MCF 10A (cell line): ENCODE measurements around the gene NR3C1. TPM values are rescaled to one million over a fixed set of nuclear protein-coding genes. Genes with fewer than 3 reads are reported as not detected.

Experiments
- BruUV-seq: library from RNA; stranded (reverse); fragments of 400-500 nt; replicated peaks from 2 replicates; lab custom pipeline; 2021; lab: Mats Ljungman, UMichigan
- CTCF ChIA-PET: fragments of 300-600 bp; sonication (Branson Sonifier 250); formaldehyde crosslinking; extraction: SDS; loops from one replicate; lab custom pipeline; 2021; ENCODE audit warnings: antibody characterized with exemption, inconsistent platforms; lab: Yijun Ruan, JAX
- POLR2A ChIA-PET: fragments of 300-600, 350-650 bp; sonication (Branson Sonifier 250); formaldehyde crosslinking; extraction: SDS; loops from one replicate; lab custom pipeline; 2020; ENCODE audit warnings: antibody characterized with exemption, inconsistent platforms; lab: Yijun Ruan, JAX
- DNase-seq: peaks from one replicate; pipeline ENCODE4 v3.0.0-alpha.2; 2018; ENCODE audit not compliant: unreplicated experiment
- H3K27ac Mint-ChIP-seq: one replicate; pipeline ENCODE4 v1.8.0; 2022; ENCODE audit warnings: mild to moderate bottlenecking, low read depth, mixed read lengths; ENCODE audit not compliant: unreplicated experiment
- H3K27me3 Mint-ChIP-seq: one replicate; pipeline ENCODE4 v1.8.0; 2022; ENCODE audit warnings: mixed read lengths; ENCODE audit not compliant: insufficient read depth, unreplicated experiment
- H3K36me3 Mint-ChIP-seq: one replicate; pipeline ENCODE4 v1.8.0; 2022; ENCODE audit warnings: mild to moderate bottlenecking, moderate library complexity, mixed read lengths; ENCODE audit not compliant: insufficient read depth, unreplicated experiment
- H3K4me1 Mint-ChIP-seq: one replicate; pipeline ENCODE4 v1.8.0; 2022; ENCODE audit warnings: mixed read lengths; ENCODE audit not compliant: insufficient read depth, unreplicated experiment
- H3K4me3 Mint-ChIP-seq: one replicate; pipeline ENCODE4 v1.8.0; 2022; ENCODE audit warnings: mild to moderate bottlenecking, moderate library complexity, mixed read lengths; ENCODE audit not compliant: unreplicated experiment
- H3K9me3 Mint-ChIP-seq: one replicate; pipeline ENCODE4 v1.8.0; 2022; ENCODE audit warnings: mixed read lengths; ENCODE audit not compliant: unreplicated experiment
- CTCF ChIP-seq: fragments of 200-600 bp; IDR thresholded peaks from one replicate; pipeline ENCODE4 v1.8.0; 2022; ENCODE audit warnings: antibody characterized with exemption, mild to moderate bottlenecking; ENCODE audit not compliant: unreplicated experiment
- intact Hi-C: fragments of 100-400 bp; cut with micrococcal nuclease; formaldehyde crosslinking; loops from 2 replicates; pipeline ENCODE4 v1.14.1; 2022
- total RNA-seq: library from RNA; stranded (reverse); gene quantifications from 2 replicates; pipeline ENCODE4 v1.2.3, GENCODE V29; 2022

Gene NR3C1
- total RNA-seq, 1 experiment from 2014 or later = 92.9 TPM

- ChIA-PET CTCF (interaction anchor here (0.7 to 1.1 kb wide), 2 partner anchors 26 to 426 kb away, joined by 3 read pairs; no protein-coding TSS in a partner anchor), POLR2A (no interaction called here)
- BruUV-seq = no TSS peak
- H3K9me3 Mint-ChIP-seq = peaks cover 7% of the 10 kb centered on the region
- no peak overlapping the region for H3K27ac Mint-ChIP-seq
- no peaks in the 10 kb centered on the region for H3K4me1 Mint-ChIP-seq
- H3K4me3 Mint-ChIP-seq = no peak overlapping the region
- intact Hi-C loops = no loop called here
- no peaks in the 10 kb centered on the region for H3K27me3 Mint-ChIP-seq
- peak; percentile 48 for DNase-seq
- no peak for TF ChIP-seq CTCF
- no peaks in the 10 kb centered on the region for H3K36me3 Mint-ChIP-seq
Measured at GRCh38 chr5:143428738-143429420, 25.4 kb upstream of the NR3C1 start.

GRCh38 chr5:143428155-143428554 is 24.7 kb upstream of the NR3C1 start:
- no peak overlapping the region for H3K4me3 Mint-ChIP-seq
- intact Hi-C loops = no loop called here
- no peaks in the 10 kb centered on the region for H3K4me1 Mint-ChIP-seq
- no peaks in the 10 kb centered on the region for H3K36me3 Mint-ChIP-seq
- ChIA-PET CTCF (interaction anchor here (0.7 to 1.1 kb wide), 2 partner anchors 27 to 425 kb away, joined by 3 read pairs; no protein-coding TSS in a partner anchor), POLR2A (no interaction called here)
- H3K27me3 Mint-ChIP-seq = no peaks in the 10 kb centered on the region
- no TSS peak for BruUV-seq
- no peak overlapping the region for H3K27ac Mint-ChIP-seq
- peaks cover 7% of the 10 kb centered on the region for H3K9me3 Mint-ChIP-seq
- TF ChIP-seq CTCF = no peak
- DNase-seq = no peak

GRCh38 chr5:143427122-143427735 is 23.7 kb upstream of the NR3C1 start:
- no peak overlapping the region for H3K27ac Mint-ChIP-seq
- POLR2A ChIA-PET = interaction anchor here (1.6 kb wide), 1 partner anchor 69 kb away, joined by 5 read pairs; no protein-coding TSS in a partner anchor
- CTCF ChIA-PET = interaction anchor here (0.7 kb wide), 1 partner anchor 496 kb away, joined by 4 read pairs; no protein-coding TSS in a partner anchor

More at GRCh38 chr5:143427122-143427735, 23.7 kb upstream of the NR3C1 start:
- Mint-ChIP-seq H3K4me1 (no peaks in the 10 kb centered on the region), H3K27me3 (no peaks in the 10 kb centered on the region), H3K36me3 (no peaks in the 10 kb centered on the region), H3K9me3 (peaks cover 7% of the 10 kb centered on the region), H3K4me3 (no peak overlapping the region)
- intact Hi-C loops = no loop called here
- BruUV-seq = no TSS peak
- no peak for TF ChIP-seq CTCF
- DNase-seq = no peak
